Fibroblast of upper back skin (primary cell): ENCODE data around the gene CCDC81.
"Not testable (repeated sequence)": the region's sequence is repeated elsewhere in the genome, so short reads cannot be mapped to it uniquely, and the experiment has no call there.

Experiments used
- DNase-seq: peaks from one replicate; pipeline ENCODE4 v3.0.0-alpha.2; 2013

The CCDC81 gene

GRCh38 chr11:86374586-86374985 is at the start of gene CCDC81:
Gene CCDC81, plus strand, starts transcription at chr11:86374887. Its CDS starts 277 bp downstream, at chr11:86375164.
- no peak for DNase-seq

- no peak for DNase-seq
Measured at GRCh38 chr11:86335131-86335767, 39.4 kb upstream of the CCDC81 start.

- DNase-seq: no peak
Measured at GRCh38 chr11:86337227-86337626, 37.5 kb upstream of the CCDC81 start.

GRCh38 chr11:86341382-86341781 is 33.3 kb upstream of the CCDC81 start:
- no peak for DNase-seq

- DNase-seq: no peak
Measured at GRCh38 chr11:86346513-86346912, 28.2 kb upstream of the CCDC81 start.

GRCh38 chr11:86355256-86355655 is 19.4 kb upstream of the CCDC81 start:
- DNase-seq: no peak

- not testable (repeated sequence) for DNase-seq
Measured at GRCh38 chr11:86357412-86357811, 17.3 kb upstream of the CCDC81 start.

GRCh38 chr11:86358720-86359119 is 16.0 kb upstream of the CCDC81 start:
- no peak for DNase-seq

GRCh38 chr11:86360775-86361395 is 13.8 kb upstream of the CCDC81 start:
- peak; percentile 63 for DNase-seq

- DNase-seq: no peak
Measured at GRCh38 chr11:86363424-86363823, 11.3 kb upstream of the CCDC81 start.

- DNase-seq: peak; percentile 21
Measured at GRCh38 chr11:86365546-86365945, 9.1 kb upstream of the CCDC81 start.

GRCh38 chr11:86369668-86370067 is 5.0 kb upstream of the CCDC81 start:
- no peak for DNase-seq

- DNase-seq: no peak
Measured at GRCh38 chr11:86370171-86370570, 4.5 kb upstream of the CCDC81 start.

- DNase-seq: peak; percentile 70
Measured at GRCh38 chr11:86370922-86371594, 3.6 kb upstream of the CCDC81 start.

GRCh38 chr11:86372041-86372440 is 2.6 kb upstream of the CCDC81 start:
- no peak for DNase-seq

- DNase-seq: no peak
Measured at GRCh38 chr11:86372586-86372985, 2.1 kb upstream of the CCDC81 start.

GRCh38 chr11:86374069-86374468 is 618 bp upstream of the CCDC81 start:
- no peak for DNase-seq

GRCh38 chr11:86377972-86378371 is 3.3 kb downstream of the CCDC81 start:
- no peak for DNase-seq

GRCh38 chr11:86380295-86381059 is 5.8 kb downstream of the CCDC81 start:
- no peak for DNase-seq

- DNase-seq: peak; percentile 77
Measured at GRCh38 chr11:86383041-86383955, 8.6 kb downstream of the CCDC81 start.

- no peak for DNase-seq
Measured at GRCh38 chr11:86386283-86386682, 11.6 kb downstream of the CCDC81 start.

GRCh38 chr11:86386746-86387145 is 12.1 kb downstream of the CCDC81 start:
- DNase-seq: peak; percentile 46
